ENCODE measurements around the gene BIRC3.

DNA sequence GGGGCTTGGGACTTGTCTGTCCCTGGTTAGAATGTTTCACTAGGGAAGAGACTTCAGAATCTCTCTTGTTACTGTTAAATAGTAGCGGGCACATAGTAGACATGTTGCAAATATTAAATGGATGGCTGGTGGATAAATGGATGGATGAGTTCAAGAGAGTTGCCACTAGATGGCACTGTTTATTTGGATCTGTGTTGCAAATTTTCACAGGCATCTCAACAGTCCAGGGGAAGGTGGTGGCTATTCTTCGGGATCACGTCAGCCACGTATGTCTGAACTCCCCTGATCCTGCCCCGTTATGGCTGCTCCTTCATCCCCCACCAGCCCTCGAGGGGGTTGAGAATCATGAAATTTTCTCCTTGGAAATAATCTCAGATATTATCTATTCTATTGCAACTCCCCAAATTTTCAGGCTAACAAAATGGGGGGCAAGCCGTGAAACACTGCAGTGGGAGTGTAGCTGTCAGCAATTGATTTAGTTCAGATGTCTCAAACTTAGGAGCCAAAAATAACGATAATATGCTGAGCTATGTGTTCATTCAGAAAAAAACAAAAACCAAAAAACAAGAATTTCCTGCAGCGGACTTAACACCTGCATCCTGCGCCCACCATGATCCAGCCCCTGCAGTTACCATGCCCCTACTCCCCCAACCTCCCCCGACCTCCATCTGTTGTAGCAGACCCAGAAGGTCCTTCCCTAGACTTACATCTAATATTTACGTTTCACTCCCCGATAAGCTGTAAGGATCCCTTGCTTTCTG lies 29.1 kb upstream of the BIRC3 start:
- TF ChIP-seq, protein P1, sequence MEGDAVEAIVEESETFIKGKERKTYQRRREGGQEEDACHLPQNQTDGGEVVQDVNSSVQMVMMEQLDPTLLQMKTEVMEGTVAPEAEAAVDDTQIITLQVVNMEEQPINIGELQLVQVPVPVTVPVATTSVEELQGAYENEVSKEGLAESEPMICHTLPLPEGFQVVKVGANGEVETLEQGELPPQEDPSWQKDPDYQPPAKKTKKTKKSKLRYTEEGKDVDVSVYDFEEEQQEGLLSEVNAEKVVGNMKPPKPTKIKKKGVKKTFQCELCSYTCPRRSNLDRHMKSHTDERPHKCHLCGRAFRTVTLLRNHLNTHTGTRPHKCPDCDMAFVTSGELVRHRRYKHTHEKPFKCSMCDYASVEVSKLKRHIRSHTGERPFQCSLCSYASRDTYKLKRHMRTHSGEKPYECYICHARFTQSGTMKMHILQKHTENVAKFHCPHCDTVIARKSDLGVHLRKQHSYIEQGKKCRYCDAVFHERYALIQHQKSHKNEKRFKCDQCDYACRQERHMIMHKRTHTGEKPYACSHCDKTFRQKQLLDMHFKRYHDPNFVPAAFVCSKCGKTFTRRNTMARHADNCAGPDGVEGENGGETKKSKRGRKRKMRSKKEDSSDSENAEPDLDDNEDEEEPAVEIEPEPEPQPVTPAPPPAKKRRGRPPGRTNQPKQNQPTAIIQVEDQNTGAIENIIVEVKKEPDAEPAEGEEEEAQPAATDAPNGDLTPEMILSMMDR (conservative IDR thresholded peaks at IDR 0.05): peak; percentile 92
- no peak for TF ChIP-seq EZH2 (IDR thresholded peaks at IDR 0.05; ENCODE audit: low read depth)
